WTC11 (cell line): Measurements from ENCODE around the gene EHD1. TPM values are rescaled to one million over a fixed set of nuclear protein-coding genes. Genes with fewer than 3 reads are reported as not detected.

Source experiments
- ATAC-seq: fragments of 200-7000 bp; cut with Tn5 transposase; 2 replicates; pipeline ENCODE4 v1.10.0; 2021; ENCODE audit warnings: mild to moderate bottlenecking, moderate library complexity
- CTCF ChIA-PET: fragments of 300-600 bp; sonication (Branson Sonifier 250); formaldehyde crosslinking; loops from one replicate; lab custom pipeline; 2021; ENCODE audit warnings: antibody characterized with exemption; lab: Charles Lee
- POLR2A ChIA-PET: fragments of 350-600 bp; sonication (Branson Sonifier 250); formaldehyde crosslinking; loops from one replicate; lab custom pipeline; 2021; ENCODE audit warnings: antibody characterized with exemption; lab: Charles Lee
- DNase-seq: peaks from one replicate; pipeline ENCODE4 v3.0.0; 2021; ENCODE audit warnings: low spot score
- H3K27ac Mint-ChIP-seq: 2 replicates; pipeline ENCODE4 v1.8.0; 2021; ENCODE audit warnings: mixed read lengths
- H3K27me3 Mint-ChIP-seq: 2 replicates; pipeline ENCODE4 v1.8.0; 2021; ENCODE audit warnings: low read depth, mild to moderate bottlenecking, moderate library complexity, mixed read lengths
- H3K36me3 Mint-ChIP-seq: 2 replicates; pipeline ENCODE4 v1.8.0; 2021; ENCODE audit warnings: mixed read lengths
- H3K4me1 Mint-ChIP-seq: 2 replicates; pipeline ENCODE4 v1.8.0; 2022; ENCODE audit warnings: mixed read lengths
- H3K4me3 Mint-ChIP-seq: 2 replicates; pipeline ENCODE4 v1.8.0; 2021; ENCODE audit warnings: mild to moderate bottlenecking, moderate library complexity, mixed read lengths
- H3K9me3 Mint-ChIP-seq: 2 replicates; pipeline ENCODE4 v1.8.0; 2021; ENCODE audit warnings: mixed read lengths
- CTCF ChIP-seq: fragments of 200-600 bp; IDR thresholded peaks from 2 replicates; pipeline ENCODE4 v1.8.0; 2022; ENCODE audit warnings: antibody characterized with exemption
- E2F4 ChIP-seq: sonication (generic); formaldehyde crosslinking; IDR thresholded peaks from 2 replicates; pipeline ENCODE4 v1.8.1; 2022; ENCODE audit warnings: low read depth, mild to moderate bottlenecking, moderate library complexity, missing genetic modification reagents, borderline replicate concordance
- ERG ChIP-seq: fragments of 250-450 bp; sonication (Bioruptor Pico); IDR thresholded peaks from 2 replicates; pipeline ENCODE4 v1.8.0; 2021; ENCODE audit warnings: mild to moderate bottlenecking
- ETV6 ChIP-seq: sonication (generic); formaldehyde crosslinking; IDR thresholded peaks from 2 replicates; pipeline ENCODE4 v1.8.1; 2022; ENCODE audit warnings: mild to moderate bottlenecking, missing genetic modification reagents
- IRF2 ChIP-seq: sonication (generic); formaldehyde crosslinking; IDR thresholded peaks from 2 replicates; pipeline ENCODE4 v1.8.0; 2022; ENCODE audit warnings: low read depth, missing genetic modification reagents, borderline replicate concordance
- MLX ChIP-seq: sonication (generic); formaldehyde crosslinking; IDR thresholded peaks from 2 replicates; pipeline ENCODE4 v1.8.1; 2023; ENCODE audit warnings: mild to moderate bottlenecking, missing genetic modification reagents, moderate library complexity
- NR3C1 ChIP-seq: sonication (generic); formaldehyde crosslinking; conservative IDR thresholded peaks from 2 replicates; pipeline ENCODE4 v1.8.1; 2023; ENCODE audit warnings: low read depth, mild to moderate bottlenecking, missing genetic modification reagents
- SMAD4 ChIP-seq: sonication (generic); formaldehyde crosslinking; IDR thresholded peaks from 2 replicates; pipeline ENCODE4 v1.8.0; 2022; ENCODE audit warnings: mild to moderate bottlenecking, missing genetic modification reagents
- ZBTB43 ChIP-seq: sonication (generic); formaldehyde crosslinking; IDR thresholded peaks from 2 replicates; pipeline ENCODE4 v1.8.1; 2023; ENCODE audit warnings: mild to moderate bottlenecking, missing genetic modification reagents
- ZMAT4 ChIP-seq: fragments of 250-450 bp; sonication (Bioruptor Pico); IDR thresholded peaks from 2 replicates; pipeline ENCODE4 v1.9.0; 2021; ENCODE audit warnings: mild to moderate bottlenecking
- ZNF219 ChIP-seq: sonication (generic); formaldehyde crosslinking; IDR thresholded peaks from 2 replicates; pipeline ENCODE4 v1.8.0; 2023; ENCODE audit warnings: missing genetic modification reagents, mild to moderate bottlenecking, borderline replicate concordance
- ZNF232 ChIP-seq: sonication (generic); formaldehyde crosslinking; IDR thresholded peaks from 2 replicates; pipeline ENCODE4 v1.8.0; 2022; ENCODE audit warnings: mild to moderate bottlenecking, missing genetic modification reagents
- ZNF532 ChIP-seq: fragments of 250-450 bp; sonication (Bioruptor Pico); IDR thresholded peaks from 2 replicates; pipeline ENCODE4 v1.9.0; 2021; ENCODE audit warnings: mild to moderate bottlenecking, borderline replicate concordance
- total RNA-seq: library from RNA; stranded (reverse); gene quantifications from 3 replicates; pipeline ENCODE4 v1.2.3, GENCODE V29; 2021

The EHD1 gene
- total RNA-seq, 1 experiment from 2014 or later: 38.1 TPM

GRCh38 chr11:64829536-64830251 lies 48.7 kb downstream of the EHD1 start:
- DNase-seq (no peak), ATAC-seq (no peak)
- Mint-ChIP-seq H3K36me3 (peaks cover 8% of the 10 kb centered on the region; the same call in 1 of the 2 replicates), H3K4me1 (no peaks in the 10 kb centered on the region), H3K27ac (no peak overlapping the region), H3K9me3 (no peaks in the 10 kb centered on the region), H3K4me3 (no peak overlapping the region), H3K27me3 (no peaks in the 10 kb centered on the region)
- ChIA-PET CTCF (interaction anchor here (0.9 to 1.1 kb wide), 4 partner anchors 26 to 249 kb away, joined by 3 to 7 read pairs (median 3); no protein-coding TSS in a partner anchor), POLR2A (no interaction called here)
- no peak for TF ChIP-seq CTCF
- TF ChIP-seq ZNF232 (CRISPR knock-in tag): no peak
- TF ChIP-seq ERG (CRISPR knock-in tag): no peak
- no peak for TF ChIP-seq ZNF219
- TF ChIP-seq ETV6 (CRISPR knock-in tag): no peak
- TF ChIP-seq ZNF532 (CRISPR knock-in tag): no peak
- TF ChIP-seq MLX (CRISPR knock-in tag): no peak
- no peak for TF ChIP-seq E2F4
- TF ChIP-seq ZMAT4 (CRISPR knock-in tag): no peak
- no peak for TF ChIP-seq SMAD4 (CRISPR knock-in tag)
- TF ChIP-seq NR3C1 (CRISPR knock-in tag): no peak
- TF ChIP-seq IRF2 (CRISPR knock-in tag): no peak
- TF ChIP-seq ZBTB43 (CRISPR knock-in tag): no peak
- TF ChIP-seq, all 79 proteins: peak for 0
